SH-SY5Y (cell line): Measurements from ENCODE around the gene DOCK3.

Experiments used
- GATA2 ChIP-seq: IDR thresholded peaks from 2 replicates; pipeline ENCODE4 v1.6.1; 2011; ENCODE audit warnings: mild to moderate bottlenecking, low read depth, low read length
- GATA3 ChIP-seq: IDR thresholded peaks from 2 replicates; pipeline ENCODE4 v1.6.1; 2011; ENCODE audit warnings: low read depth, mild to moderate bottlenecking, low read length, moderate library complexity

DNA sequence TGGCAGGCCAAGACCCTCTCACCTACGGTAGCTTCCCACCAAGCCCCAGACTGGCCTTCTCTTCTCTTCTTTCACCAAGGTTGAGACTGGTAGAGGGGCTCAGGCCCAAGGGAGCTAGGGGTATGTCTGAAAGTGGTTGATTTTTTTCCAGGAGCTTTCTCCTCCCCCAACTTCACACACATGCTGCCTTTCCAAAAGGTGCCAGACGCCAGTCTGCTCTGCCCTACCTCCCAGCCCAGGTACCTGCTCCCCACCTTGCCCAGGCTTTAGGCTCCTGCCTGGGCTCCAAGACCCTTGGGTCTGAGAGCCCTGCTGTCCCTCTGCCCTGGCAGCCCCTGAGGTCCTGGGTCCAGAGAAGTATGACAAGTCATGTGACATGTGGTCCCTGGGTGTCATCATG is 29.3 kb upstream of the DOCK3 start:
- TF ChIP-seq GATA2 (no peak), GATA3 (no peak)
